Tibial artery (tissue), 4 donors: ENCODE data around the gene RBM15.
A peak's percentile ranks its signal among the peaks of the same experiment; 100 is the strongest.

Experiments used
- DNase-seq, 2 donors: peaks; one replicate each; pipeline ENCODE4 v3.0.0-alpha.2; 2019
- H3K27ac ChIP-seq, 2 donors: fragments of 200-600 bp; sonication (generic) in 1 of 2; 1 replicate in 1 of 2; 2 replicates in 1 of 2; pipeline ENCODE4 v1.5.1; 2018 to 2019; ENCODE audit warnings: mild to moderate bottlenecking in 1 of 2
- H3K27me3 ChIP-seq, 2 donors: fragments of 200-600 bp; sonication (generic) in 1 of 2; one replicate each; pipeline versions ENCODE4 v1.5.1 to v1.6.0; 2016 to 2019
- H3K36me3 ChIP-seq, 3 donors: fragments of 200-600 bp; sonication (generic) in 2 of 3; one replicate each; pipeline ENCODE4 v1.5.1; 2016 to 2019; ENCODE audit warnings: mild to moderate bottlenecking in 2 of 3
- H3K4me1 ChIP-seq, 4 donors: fragments of 200-600 bp; sonication (generic) in 2 of 4; 1 replicate in 3 of 4; 2 replicates in 1 of 4; pipeline ENCODE4 v1.5.1; 2016 to 2019
- H3K4me3 ChIP-seq, 2 donors: fragments of 200-600 bp; sonication (generic) in 1 of 2; 1 replicate in 1 of 2; 2 replicates in 1 of 2; pipeline ENCODE4 v1.5.1; 2018 to 2019; ENCODE audit warnings: mild to moderate bottlenecking in 2 of 2
- H3K9me3 ChIP-seq, 3 donors: fragments of 200-600 bp; sonication (generic) in 1 of 3; one replicate each; pipeline ENCODE4 v1.5.1; 2016 to 2019
- CTCF ChIP-seq, 2 experiments: fragments of 200-600 bp in 1 of 2; fragments of 450-650 bp in 1 of 2; IDR thresholded peaks; one replicate each; pipeline ENCODE4 v1.5.1; 2017 to 2019; ENCODE audit warnings: antibody characterized with exemption in 2 of 2, mild to moderate bottlenecking in 1 of 2, moderate library complexity in 1 of 2
- intact Hi-C: fragments of 100-400 bp; cut with DNase I; formaldehyde crosslinking; loops from one replicate; pipeline ENCODE4 v1.15.0; 2023; ENCODE audit warnings: low total_unique reads

The RBM15 gene

GRCh38 chr1:110339407-110340206 is 430 bp downstream of the RBM15 start:
- peaks cover 0 to 55% (median 40%) of the 10 kb centered on the region in 4 donors for H3K4me1 ChIP-seq
- peak in 1 of 2 donors; percentile 51 for DNase-seq
- H3K27me3 ChIP-seq = no peaks in the 10 kb centered on the region
- TF ChIP-seq CTCF (IDR thresholded peaks at IDR 0.05) = peak; percentile 49 to 77
- no peaks in the 10 kb centered on the region for H3K9me3 ChIP-seq
- peaks cover 14 to 26% (median 23%) of the 10 kb centered on the region in 3 donors for H3K36me3 ChIP-seq
- intact Hi-C loops = loop anchor here (1.0 to 5.0 kb wide), 2 partner anchors 53 to 68 kb away; partner anchors contain the start of genes LAMTOR5 and SLC16A4
- peak overlapping the region; percentile 85 to 91 for H3K27ac ChIP-seq
- peak overlapping the region; percentile 94 to 95 for H3K4me3 ChIP-seq

- peaks cover 0 to 61% (median 41%) of the 10 kb centered on the region in 4 donors for H3K4me1 ChIP-seq
- DNase-seq = peak in 1 of 2 donors; percentile 67
- H3K27ac ChIP-seq = peak overlapping the region; percentile 85 to 91
- peaks cover 14 to 26% (median 23%) of the 10 kb centered on the region in 3 donors for H3K36me3 ChIP-seq
- TF ChIP-seq CTCF (IDR thresholded peaks at IDR 0.05) = no peak
- intact Hi-C loops = no loop called here
- no peaks in the 10 kb centered on the region for H3K9me3 ChIP-seq
- no peaks in the 10 kb centered on the region for H3K27me3 ChIP-seq
- peak overlapping the region; percentile 94 to 95 for H3K4me3 ChIP-seq
These were observed 961 bp downstream of the RBM15 start for GRCh38 chr1:110340207-110340468.

- Histone ChIP-seq H3K27ac (no peak overlapping the region), H3K9me3 (no peaks in the 10 kb centered on the region), H3K27me3 (no peaks in the 10 kb centered on the region), H3K36me3 (peaks cover 16 to 26% (median 24%) of the 10 kb centered on the region in 3 donors), H3K4me1 (peaks cover 0 to 67% (median 41%) of the 10 kb centered on the region in 4 donors), H3K4me3 (peak overlapping the region in 1 of 2 donors; percentile 5)
- intact Hi-C loops = no loop called here
- TF ChIP-seq CTCF (IDR thresholded peaks at IDR 0.05) = no peak
- DNase-seq = no peak
These were observed 2.1 kb downstream of the RBM15 start for GRCh38 chr1:110341146-110341871.

GRCh38 chr1:110341872-110342331 is 2.7 kb downstream of the RBM15 start:
- intact Hi-C loops = no loop called here
- Histone ChIP-seq H3K4me3 (peak overlapping the region in 1 of 2 donors; percentile 5), H3K36me3 (peaks cover 22 to 31% (median 30%) of the 10 kb centered on the region in 3 donors), H3K9me3 (no peaks in the 10 kb centered on the region), H3K27ac (no peak overlapping the region), H3K27me3 (no peaks in the 10 kb centered on the region), H3K4me1 (peaks cover 0 to 73% (median 41%) of the 10 kb centered on the region in 4 donors)
- DNase-seq = no peak
- no peak for TF ChIP-seq CTCF (IDR thresholded peaks at IDR 0.05)

GRCh38 chr1:110343249-110343648 is 4.1 kb downstream of the RBM15 start:
- Histone ChIP-seq H3K27me3 (no peaks in the 10 kb centered on the region), H3K4me1 (peaks cover 0 to 79% (median 38%) of the 10 kb centered on the region in 4 donors), H3K4me3 (no peak overlapping the region), H3K9me3 (no peaks in the 10 kb centered on the region), H3K27ac (no peak overlapping the region), H3K36me3 (peaks cover 30 to 41% (median 34%) of the 10 kb centered on the region in 3 donors)
- no peak for TF ChIP-seq CTCF (IDR thresholded peaks at IDR 0.05)
- DNase-seq = no peak
- intact Hi-C loops = no loop called here
